CD8-positive, alpha-beta memory T cell (primary cell): ENCODE data around the gene RAX. TPM values are rescaled to one million over a fixed set of nuclear protein-coding genes. Genes with fewer than 3 reads are reported as not detected.
A peak's percentile ranks its signal among the peaks of the same experiment; 100 is the strongest.

Source experiments
- CTCF ChIA-PET: fragments of 350-600 bp; sonication (Branson Sonifier 250); formaldehyde crosslinking; loops from one replicate; lab custom pipeline; 2021; ENCODE audit warnings: antibody characterized with exemption; lab: Charles Lee
- POLR2A ChIA-PET: fragments of 350-600 bp; sonication (Branson Sonifier 250); formaldehyde crosslinking; loops from one replicate; lab custom pipeline; 2021; ENCODE audit warnings: antibody characterized with exemption; lab: Charles Lee
- DNase-seq, 5 donors: peaks; one replicate each; pipeline versions ENCODE4 v3.0.0 to v3.0.0-alpha.2; 2020 to 2022; ENCODE audit warnings: mixed read lengths in 1 of 5
- H3K27ac ChIP-seq: one replicate; pipeline ENCODE4 v1.7.0; 2013; ENCODE audit warnings: low read depth, mild to moderate bottlenecking, low read length, moderate library complexity
- H3K27me3 ChIP-seq: 2 replicates; pipeline ENCODE4 v1.7.0; 2013; ENCODE audit warnings: low read length, mild to moderate bottlenecking; ENCODE audit not compliant: insufficient read depth, poor library complexity, severe bottlenecking
- H3K36me3 ChIP-seq: 2 replicates; pipeline ENCODE4 v1.7.0; 2013; ENCODE audit warnings: mild to moderate bottlenecking, low read length, moderate library complexity; ENCODE audit not compliant: insufficient read depth
- H3K4me1 ChIP-seq: 2 replicates; pipeline ENCODE4 v1.7.0; 2013; ENCODE audit warnings: mild to moderate bottlenecking, low read length, moderate library complexity; ENCODE audit not compliant: insufficient read depth
- H3K4me3 ChIP-seq: 2 replicates; pipeline ENCODE4 v1.7.0; 2013; ENCODE audit warnings: mild to moderate bottlenecking, low read length
- H3K9me3 ChIP-seq: 2 replicates; pipeline ENCODE4 v1.7.0; 2013; ENCODE audit warnings: mild to moderate bottlenecking, low read length
- H3K27ac Mint-ChIP-seq, 8 donors: one replicate each; pipeline ENCODE4 v1.8.0; 2020 to 2021; ENCODE audit warnings: mixed read lengths in 8 of 8, mild to moderate bottlenecking in 6 of 8, inconsistent platforms in 3 of 8, moderate library complexity in 3 of 8
- H3K27me3 Mint-ChIP-seq, 2 donors: one replicate each; pipeline ENCODE4 v1.8.0; 2020 to 2021; ENCODE audit warnings: mixed read lengths in 2 of 2, mild to moderate bottlenecking in 1 of 2, moderate library complexity in 1 of 2
- H3K36me3 Mint-ChIP-seq, 3 donors: one replicate each; pipeline ENCODE4 v1.8.0; 2020 to 2021; ENCODE audit warnings: mixed read lengths in 3 of 3, inconsistent platforms in 1 of 3, mild to moderate bottlenecking in 1 of 3
- H3K4me1 Mint-ChIP-seq, 3 donors: one replicate each; pipeline ENCODE4 v1.8.0; 2020 to 2021; ENCODE audit warnings: mixed read lengths in 3 of 3, inconsistent platforms in 1 of 3, mild to moderate bottlenecking in 1 of 3
- H3K4me3 Mint-ChIP-seq, 7 donors: one replicate each; pipeline ENCODE4 v1.8.0; 2020 to 2021; ENCODE audit warnings: mixed read lengths in 7 of 7, mild to moderate bottlenecking in 6 of 7, moderate library complexity in 4 of 7, inconsistent platforms in 2 of 7
- H3K9me3 Mint-ChIP-seq, 5 donors: one replicate each; pipeline ENCODE4 v1.8.0; 2020 to 2022; ENCODE audit warnings: mixed read lengths in 5 of 5, mild to moderate bottlenecking in 3 of 5, moderate library complexity in 2 of 5, inconsistent platforms in 1 of 5
- polyA plus RNA-seq: library from polyadenylated mRNA; unstranded; fragments of 300-500 nt; fragmentation: Illumina TruSeq; gene quantifications from one replicate; pipeline ENCODE4 v1.2.3, GENCODE V29; 2021
- total RNA-seq, 2 experiments: library from RNA; stranded (reverse); gene quantifications; one replicate each; pipeline ENCODE4 v1.2.3, GENCODE V29; 2021

The RAX gene
- total and polyA plus RNA-seq, 3 experiments from 2014 or later = not detected

DNA sequence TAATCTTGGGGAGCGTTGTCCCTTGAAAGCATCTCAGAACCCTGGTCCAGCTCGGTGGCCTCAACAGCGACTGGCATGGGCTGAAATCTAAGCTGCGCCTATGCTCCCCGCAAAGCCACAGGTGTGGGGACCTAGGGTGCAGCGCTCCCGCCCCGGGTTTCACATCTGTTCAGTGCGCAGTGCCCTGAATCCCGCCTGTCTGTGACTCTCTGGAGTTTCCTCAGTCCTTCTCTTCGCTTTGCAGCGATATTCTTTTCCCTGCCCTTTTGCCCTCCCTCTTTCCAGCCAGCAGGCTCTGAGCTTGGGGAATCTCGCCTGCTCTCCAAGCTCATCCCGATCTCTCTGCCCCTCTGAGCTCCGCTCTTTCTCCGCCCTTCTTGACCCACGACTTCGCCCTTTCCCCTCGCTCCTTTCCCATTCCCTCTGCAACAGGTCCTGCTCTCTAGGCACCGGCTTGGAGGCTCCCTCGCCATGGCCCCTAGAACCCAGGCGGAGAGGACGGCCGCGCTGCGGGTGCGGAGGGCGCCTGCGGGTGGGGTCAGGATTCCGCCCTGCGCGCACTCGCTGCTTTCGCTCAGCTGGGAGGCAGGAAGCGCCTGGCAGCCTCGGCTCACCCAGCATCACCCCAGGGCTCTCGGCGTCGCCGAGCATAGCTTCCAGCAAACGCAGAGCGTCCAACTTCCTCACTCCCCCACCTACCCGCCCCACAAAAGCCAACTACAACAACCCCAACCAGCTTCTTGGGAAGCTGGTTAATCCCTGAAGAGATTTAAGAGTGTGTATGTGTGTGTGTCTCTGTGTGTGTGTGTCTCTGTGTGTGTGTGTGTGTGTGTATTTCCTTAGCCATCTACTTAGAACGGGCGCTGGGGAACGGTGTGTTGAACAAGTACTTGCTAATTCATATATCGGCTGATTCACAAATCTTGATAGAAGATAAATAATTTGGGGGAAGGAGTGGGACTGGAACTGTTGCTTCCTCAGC lies 52.2 kb downstream of the RAX start:
- Histone ChIP-seq H3K27me3 (peaks cover 12% of the 10 kb centered on the region), H3K9me3 (no peaks in the 10 kb centered on the region), H3K4me3 (no peak overlapping the region), H3K4me1 (no peaks in the 10 kb centered on the region), H3K36me3 (no peaks in the 10 kb centered on the region), H3K27ac (no peak overlapping the region)
- no peaks in the 10 kb centered on the region for H3K36me3 Mint-ChIP-seq
- ChIA-PET CTCF (no interaction called here), POLR2A (no interaction called here)
- no peak for DNase-seq
- peak overlapping the region in 1 of 8 donors; percentile 45 for H3K27ac Mint-ChIP-seq
- H3K27me3 Mint-ChIP-seq = peaks cover 37 to 68% of the 10 kb centered on the region in 2 donors
- peaks cover 0 to 5% (median 0%) of the 10 kb centered on the region in 5 donors for H3K9me3 Mint-ChIP-seq
- H3K4me3 Mint-ChIP-seq = no peak overlapping the region
- H3K4me1 Mint-ChIP-seq = peaks cover 0 to 12% (median 4%) of the 10 kb centered on the region in 3 donors

DNA sequence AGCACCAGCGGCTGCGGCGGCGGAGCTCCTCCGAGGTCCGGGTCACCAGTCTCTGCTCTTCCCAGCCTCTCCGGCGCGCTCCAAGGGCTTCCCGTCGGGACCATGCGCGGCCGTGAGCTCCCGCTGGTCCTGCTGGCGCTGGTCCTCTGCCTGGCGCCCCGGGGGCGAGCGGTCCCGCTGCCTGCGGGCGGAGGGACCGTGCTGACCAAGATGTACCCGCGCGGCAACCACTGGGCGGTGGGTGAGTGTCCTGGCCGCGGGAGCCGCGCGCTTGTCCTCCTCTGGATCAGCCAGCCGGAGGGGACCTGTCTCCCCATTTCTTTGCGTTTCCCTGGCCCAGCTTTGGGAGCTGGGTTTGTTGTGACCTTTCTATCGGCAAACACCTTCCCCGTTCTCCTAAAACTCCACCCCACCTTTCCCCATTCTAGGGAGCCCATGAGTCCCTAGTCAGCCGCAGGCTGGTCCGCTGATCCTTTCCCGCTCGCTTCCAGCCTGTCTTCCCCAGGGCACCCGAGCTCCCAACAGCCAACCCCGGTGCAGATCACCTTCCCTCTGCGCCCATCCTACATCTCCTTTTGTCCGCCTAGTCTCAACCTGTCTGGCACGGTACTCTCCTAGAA lies 53.0 kb downstream of the RAX start:
- Histone ChIP-seq H3K4me1 (no peaks in the 10 kb centered on the region), H3K36me3 (no peaks in the 10 kb centered on the region), H3K27me3 (peaks cover 12% of the 10 kb centered on the region), H3K9me3 (no peaks in the 10 kb centered on the region), H3K4me3 (no peak overlapping the region), H3K27ac (no peak overlapping the region)
- Mint-ChIP-seq H3K9me3 (peaks cover 0 to 3% (median 0%) of the 10 kb centered on the region in 5 donors), H3K27me3 (peaks cover 36 to 75% of the 10 kb centered on the region in 2 donors), H3K4me1 (peaks cover 0 to 12% (median 4%) of the 10 kb centered on the region in 3 donors), H3K36me3 (no peaks in the 10 kb centered on the region), H3K27ac (peak overlapping the region in 1 of 8 donors; percentile 45), H3K4me3 (no peak overlapping the region)
- POLR2A ChIA-PET = no interaction called here
- CTCF ChIA-PET = no interaction called here
- DNase-seq = no peak

DNA sequence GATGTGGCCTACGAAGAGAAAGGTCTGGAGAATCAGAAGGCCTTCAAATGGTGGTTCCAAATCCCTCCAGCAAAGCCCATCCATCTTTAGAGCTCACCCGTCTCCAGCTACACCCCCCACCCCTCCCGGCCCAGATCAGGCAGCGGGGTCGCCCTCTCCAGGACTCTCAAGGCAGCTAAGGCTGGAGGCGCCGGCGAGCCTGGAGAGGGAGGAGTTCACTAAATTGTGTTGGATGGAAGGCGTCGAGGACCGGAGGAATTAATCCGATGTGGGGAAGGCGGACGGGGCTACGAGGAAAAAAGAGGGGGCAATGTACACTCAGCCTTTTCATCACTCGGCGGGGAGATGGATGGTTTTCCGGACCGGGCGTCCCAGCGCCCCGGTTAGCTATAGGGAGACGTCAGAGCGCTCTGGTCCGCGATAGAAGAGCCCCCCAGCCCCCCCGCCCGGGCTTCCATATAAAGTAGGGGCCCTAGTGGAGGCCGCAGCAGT lies 53.5 kb downstream of the RAX start, which contains the start of gene GRP:
Gene GRP, plus strand, starts transcription at position 487 of the 492 bp plus-strand sequence. CDS start 108 bp downstream, outside the sequence.
- peaks cover 12% of the 10 kb centered on the region for H3K27me3 ChIP-seq
- no peak within 1 kb of the TSS for H3K27ac ChIP-seq
- no peak for DNase-seq
- H3K4me3 ChIP-seq = no peak within 1 kb of the TSS
- Mint-ChIP-seq H3K4me1 (peaks cover 0 to 12% (median 4%) of the 10 kb centered on the region in 3 donors), H3K36me3 (no peaks in the 10 kb centered on the region), H3K4me3 (no peak within 1 kb of the TSS), H3K9me3 (peaks cover 0 to 3% (median 0%) of the 10 kb centered on the region in 5 donors), H3K27ac (peak within 1 kb of the TSS in 1 of 8 donors; percentile 45), H3K27me3 (peaks cover 33 to 79% of the 10 kb centered on the region in 2 donors)
- POLR2A ChIA-PET = no interaction called here
- no peaks in the 10 kb centered on the region for H3K36me3 ChIP-seq
- H3K9me3 ChIP-seq = no peaks in the 10 kb centered on the region
- CTCF ChIA-PET = no interaction called here
- no peaks in the 10 kb centered on the region for H3K4me1 ChIP-seq

DNA sequence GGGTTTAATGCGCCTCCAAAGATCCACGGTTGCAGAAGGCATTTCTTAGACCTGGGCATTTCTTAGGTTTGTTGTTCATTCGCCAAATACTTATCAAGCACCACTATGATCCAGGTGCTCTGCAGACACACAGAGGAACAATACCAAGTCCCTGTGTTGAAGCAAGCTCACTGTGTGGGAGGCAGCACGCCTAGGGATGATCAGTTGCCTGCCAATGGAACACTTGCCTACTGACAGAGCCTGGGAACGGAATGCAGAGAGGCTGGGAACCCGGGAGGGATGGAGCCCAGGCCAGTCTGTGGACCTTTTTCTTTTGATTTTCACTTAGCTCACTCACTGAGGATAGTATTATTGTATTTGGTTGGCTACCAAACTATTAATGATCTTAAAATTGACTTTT lies 55.2 kb downstream of the RAX start:
- Mint-ChIP-seq H3K9me3 (peaks cover 0 to 3% (median 0%) of the 10 kb centered on the region in 5 donors), H3K27ac (no peak overlapping the region), H3K4me3 (no peak overlapping the region), H3K27me3 (peaks cover 38 to 77% of the 10 kb centered on the region in 2 donors), H3K36me3 (no peaks in the 10 kb centered on the region), H3K4me1 (peaks cover 0 to 12% (median 4%) of the 10 kb centered on the region in 3 donors)
- ChIA-PET POLR2A (no interaction called here), CTCF (no interaction called here)
- Histone ChIP-seq H3K27me3 (peaks cover 12% of the 10 kb centered on the region), H3K9me3 (no peaks in the 10 kb centered on the region), H3K36me3 (no peaks in the 10 kb centered on the region), H3K4me3 (no peak overlapping the region), H3K27ac (no peak overlapping the region), H3K4me1 (no peaks in the 10 kb centered on the region)
- no peak for DNase-seq

Other genes starting within 250 kb of the RAX start
- 100 to 1,000 TPM; 166 to 177 TPM for gene SEC11C, start 133.6 kb downstream of the RAX start, total RNA-seq
- gene SEC11C, start 133.6 kb downstream of the RAX start, polyA plus RNA-seq = 209 TPM
- gene GRP, start 53.3 kb downstream of the RAX start, total RNA-seq = not detected
- gene GRP, start 53.3 kb downstream of the RAX start, polyA plus RNA-seq = not detected
- gene CPLX4, start 45.2 kb upstream of the RAX start, total RNA-seq = not detected
- not detected for gene CPLX4, start 45.2 kb upstream of the RAX start, polyA plus RNA-seq
- 10 to 100 TPM; 96.5 to 99.3 TPM for gene LMAN1, start 85.8 kb upstream of the RAX start, total RNA-seq
- gene LMAN1, start 85.8 kb upstream of the RAX start, polyA plus RNA-seq = 37.8 TPM